ENCODE data around the gene ZFYVE1.
"Not testable (repeated sequence)": the region's sequence is repeated elsewhere in the genome, so short reads cannot be mapped to it uniquely, and the experiment has no call there.

Gene ZFYVE1

GRCh38 chr14:73026845-73027542, at the start of gene ZFYVE1:
ZFYVE1 (minus strand) TSS chr14:73027106; CDS start chr14:73024508, 2,598 bp downstream.
- peak; percentile 99 for DNase-seq

- DNase-seq: no peak
Measured at GRCh38 chr14:73069585-73069984, 42.7 kb upstream of the ZFYVE1 start.

GRCh38 chr14:73058922-73059673, 32.2 kb upstream of the ZFYVE1 start:
- peak; percentile 69 for DNase-seq

GRCh38 chr14:73058224-73058921, 31.5 kb upstream of the ZFYVE1 start, which contains the start of gene RBM25:
RBM25 (plus strand) TSS chr14:73058534; CDS start chr14:73071642, 13,108 bp downstream.
- DNase-seq: peak; percentile 100

- DNase-seq: no peak
Measured at GRCh38 chr14:73057944-73058223, 31.0 kb upstream of the ZFYVE1 start.

GRCh38 chr14:73055251-73055650, 28.3 kb upstream of the ZFYVE1 start:
- DNase-seq: no peak

GRCh38 chr14:73049428-73049827, 22.5 kb upstream of the ZFYVE1 start:
- no peak for DNase-seq

- DNase-seq: peak; percentile 33
Measured at GRCh38 chr14:73047808-73048207, 20.9 kb upstream of the ZFYVE1 start.

GRCh38 chr14:73036706-73037450, 10.0 kb upstream of the ZFYVE1 start:
- not testable (repeated sequence) for DNase-seq

GRCh38 chr14:73027984-73028383, 1.1 kb upstream of the ZFYVE1 start:
- no peak for DNase-seq

GRCh38 chr14:73027546-73027945, 640 bp upstream of the ZFYVE1 start:
- DNase-seq: peak; percentile 36

- DNase-seq: no peak
Measured at GRCh38 chr14:73026243-73026844, 562 bp downstream of the ZFYVE1 start.

- no peak for DNase-seq
Measured at GRCh38 chr14:73025544-73025943, 1.4 kb downstream of the ZFYVE1 start.

- DNase-seq: no peak
Measured at GRCh38 chr14:73022051-73022450, 4.9 kb downstream of the ZFYVE1 start.

- DNase-seq: not testable (repeated sequence)
Measured at GRCh38 chr14:73016011-73016410, 10.9 kb downstream of the ZFYVE1 start.

GRCh38 chr14:73015552-73015951, 11.4 kb downstream of the ZFYVE1 start:
- not testable (repeated sequence) for DNase-seq

GRCh38 chr14:73014105-73014504, 12.8 kb downstream of the ZFYVE1 start:
- DNase-seq: no peak

- not testable (repeated sequence) for DNase-seq
Measured at GRCh38 chr14:73011189-73011588, 15.7 kb downstream of the ZFYVE1 start.

- DNase-seq: no peak
Measured at GRCh38 chr14:73008501-73008900, 18.4 kb downstream of the ZFYVE1 start.

GRCh38 chr14:73007835-73008234, 19.1 kb downstream of the ZFYVE1 start:
- DNase-seq: no peak

GRCh38 chr14:73004641-73005040, 22.3 kb downstream of the ZFYVE1 start:
- peak; percentile 12 for DNase-seq

- DNase-seq: no peak
Measured at GRCh38 chr14:73003681-73004080, 23.2 kb downstream of the ZFYVE1 start.

- no peak for DNase-seq
Measured at GRCh38 chr14:73000073-73000472, 26.8 kb downstream of the ZFYVE1 start.

Data from NCI-H69 (cell line).